Measurements from ENCODE around the gene OGT.
"Not testable (repeated sequence)": the region's sequence is repeated elsewhere in the genome, so short reads cannot be mapped to it uniquely, and the experiment has no call there.

OGT gene

GRCh38 chrX:71542411-71542810 lies 9.5 kb downstream of the OGT start:
- Histone ChIP-seq H3K9me3 (ENCODE audit: insufficient read depth, low read depth, low read length) (no peaks in the 10 kb centered on the region), H3K36me3 (ENCODE audit: insufficient read depth, low read depth, low read length) (peaks cover 83% of the 10 kb centered on the region), H3K27ac (ENCODE audit: low read length) (no peak overlapping the region), H3K9ac (ENCODE audit: low read depth, low read length) (no peak overlapping the region), H3K4me1 (ENCODE audit: insufficient read depth, low read length) (no peaks in the 10 kb centered on the region), H3K27me3 (ENCODE audit: insufficient read depth, low read length) (no peaks in the 10 kb centered on the region), H3K4me3 (ENCODE audit: low read length) (no peak overlapping the region)

GRCh38 chrX:71542825-71543224 lies 9.9 kb downstream of the OGT start:
- peaks cover 84% of the 10 kb centered on the region for H3K36me3 ChIP-seq (ENCODE audit: insufficient read depth, low read depth, low read length)
- H3K4me1 ChIP-seq (ENCODE audit: insufficient read depth, low read length), result no peaks in the 10 kb centered on the region
- no peaks in the 10 kb centered on the region for H3K9me3 ChIP-seq (ENCODE audit: insufficient read depth, low read depth, low read length)
- H3K27ac ChIP-seq (ENCODE audit: low read length), result no peak overlapping the region
- no peak overlapping the region for H3K9ac ChIP-seq (ENCODE audit: low read depth, low read length)
- no peak overlapping the region for H3K4me3 ChIP-seq (ENCODE audit: low read length)
- H3K27me3 ChIP-seq (ENCODE audit: insufficient read depth, low read length), result no peaks in the 10 kb centered on the region

GRCh38 chrX:71543316-71543715 lies 10.4 kb downstream of the OGT start:
- no peak overlapping the region for H3K9ac ChIP-seq (ENCODE audit: low read depth, low read length)
- H3K9me3 ChIP-seq (ENCODE audit: insufficient read depth, low read depth, low read length), result no peaks in the 10 kb centered on the region
- peaks cover 84% of the 10 kb centered on the region for H3K36me3 ChIP-seq (ENCODE audit: insufficient read depth, low read depth, low read length)
- H3K4me3 ChIP-seq (ENCODE audit: low read length), result no peak overlapping the region
- no peaks in the 10 kb centered on the region for H3K27me3 ChIP-seq (ENCODE audit: insufficient read depth, low read length)
- no peaks in the 10 kb centered on the region for H3K4me1 ChIP-seq (ENCODE audit: insufficient read depth, low read length)
- H3K27ac ChIP-seq (ENCODE audit: low read length), result no peak overlapping the region

- Histone ChIP-seq H3K27me3 (ENCODE audit: insufficient read depth, low read length) (no peaks in the 10 kb centered on the region), H3K27ac (ENCODE audit: low read length) (no peak overlapping the region)
Observed at GRCh38 chrX:71545364-71545763, 12.5 kb downstream of the OGT start.

GRCh38 chrX:71546879-71547278 lies 14.0 kb downstream of the OGT start:
- Histone ChIP-seq H3K4me1 (ENCODE audit: insufficient read depth, low read length) (no peaks in the 10 kb centered on the region), H3K9me3 (ENCODE audit: insufficient read depth, low read depth, low read length) (no peaks in the 10 kb centered on the region), H3K36me3 (ENCODE audit: insufficient read depth, low read depth, low read length) (peaks cover 83% of the 10 kb centered on the region), H3K4me3 (ENCODE audit: low read length) (no peak overlapping the region), H3K27me3 (ENCODE audit: insufficient read depth, low read length) (no peaks in the 10 kb centered on the region), H3K9ac (ENCODE audit: low read depth, low read length) (no peak overlapping the region), H3K27ac (ENCODE audit: low read length) (no peak overlapping the region)

More at GRCh38 chrX:71545364-71545763, 12.5 kb downstream of the OGT start:
- H3K36me3 ChIP-seq (ENCODE audit: insufficient read depth, low read depth, low read length), result peaks cover 84% of the 10 kb centered on the region
- H3K9me3 ChIP-seq (ENCODE audit: insufficient read depth, low read depth, low read length), result no peaks in the 10 kb centered on the region
- H3K4me3 ChIP-seq (ENCODE audit: low read length), result no peak overlapping the region
- H3K4me1 ChIP-seq (ENCODE audit: insufficient read depth, low read length), result no peaks in the 10 kb centered on the region
- no peak overlapping the region for H3K9ac ChIP-seq (ENCODE audit: low read depth, low read length)

- Histone ChIP-seq H3K4me3 (ENCODE audit: low read length) (no peak overlapping the region), H3K27ac (ENCODE audit: low read length) (no peak overlapping the region), H3K27me3 (ENCODE audit: insufficient read depth, low read length) (no peaks in the 10 kb centered on the region), H3K9me3 (ENCODE audit: insufficient read depth, low read depth, low read length) (no peaks in the 10 kb centered on the region), H3K36me3 (ENCODE audit: insufficient read depth, low read depth, low read length) (peaks cover 82% of the 10 kb centered on the region), H3K4me1 (ENCODE audit: insufficient read depth, low read length) (no peaks in the 10 kb centered on the region), H3K9ac (ENCODE audit: low read depth, low read length) (no peak overlapping the region)
Observed at GRCh38 chrX:71547339-71547738, 14.4 kb downstream of the OGT start.

GRCh38 chrX:71549986-71550385 lies 17.1 kb downstream of the OGT start:
- Histone ChIP-seq H3K9ac (ENCODE audit: low read depth, low read length) (no peak overlapping the region), H3K4me1 (ENCODE audit: insufficient read depth, low read length) (no peaks in the 10 kb centered on the region), H3K4me3 (ENCODE audit: low read length) (no peak overlapping the region), H3K36me3 (ENCODE audit: insufficient read depth, low read depth, low read length) (peaks cover 84% of the 10 kb centered on the region), H3K27ac (ENCODE audit: low read length) (no peak overlapping the region), H3K9me3 (ENCODE audit: insufficient read depth, low read depth, low read length) (no peaks in the 10 kb centered on the region), H3K27me3 (ENCODE audit: insufficient read depth, low read length) (no peaks in the 10 kb centered on the region)

- Histone ChIP-seq H3K4me3 (ENCODE audit: low read length) (no peak overlapping the region), H3K36me3 (ENCODE audit: insufficient read depth, low read depth, low read length) (peaks cover 84% of the 10 kb centered on the region), H3K27me3 (ENCODE audit: insufficient read depth, low read length) (no peaks in the 10 kb centered on the region), H3K4me1 (ENCODE audit: insufficient read depth, low read length) (no peaks in the 10 kb centered on the region), H3K9me3 (ENCODE audit: insufficient read depth, low read depth, low read length) (no peaks in the 10 kb centered on the region), H3K9ac (ENCODE audit: low read depth, low read length) (no peak overlapping the region), H3K27ac (ENCODE audit: low read length) (no peak overlapping the region)
Observed at GRCh38 chrX:71550578-71550977, 17.7 kb downstream of the OGT start.

- H3K27me3 ChIP-seq (ENCODE audit: insufficient read depth, low read length), result no peaks in the 10 kb centered on the region
Observed at GRCh38 chrX:71556036-71556435, 23.1 kb downstream of the OGT start.

GRCh38 chrX:71558920-71559319 lies 26.0 kb downstream of the OGT start:
- H3K9me3 ChIP-seq (ENCODE audit: insufficient read depth, low read depth, low read length), result no peaks in the 10 kb centered on the region
- no peak overlapping the region for H3K27ac ChIP-seq (ENCODE audit: low read length)
- no peak overlapping the region for H3K4me3 ChIP-seq (ENCODE audit: low read length)
- H3K4me1 ChIP-seq (ENCODE audit: insufficient read depth, low read length), result no peaks in the 10 kb centered on the region
- H3K9ac ChIP-seq (ENCODE audit: low read depth, low read length), result no peak overlapping the region
- no peaks in the 10 kb centered on the region for H3K27me3 ChIP-seq (ENCODE audit: insufficient read depth, low read length)
- H3K36me3 ChIP-seq (ENCODE audit: insufficient read depth, low read depth, low read length), result peaks cover 99% of the 10 kb centered on the region

More at GRCh38 chrX:71556036-71556435, 23.1 kb downstream of the OGT start:
- Histone ChIP-seq H3K4me1 (ENCODE audit: insufficient read depth, low read length) (no peaks in the 10 kb centered on the region), H3K36me3 (ENCODE audit: insufficient read depth, low read depth, low read length) (peaks cover 86% of the 10 kb centered on the region), H3K27ac (ENCODE audit: low read length) (no peak overlapping the region), H3K9me3 (ENCODE audit: insufficient read depth, low read depth, low read length) (no peaks in the 10 kb centered on the region), H3K4me3 (ENCODE audit: low read length) (no peak overlapping the region), H3K9ac (ENCODE audit: low read depth, low read length) (no peak overlapping the region)

- peaks cover 99% of the 10 kb centered on the region for H3K36me3 ChIP-seq (ENCODE audit: insufficient read depth, low read depth, low read length)
- H3K4me1 ChIP-seq (ENCODE audit: insufficient read depth, low read length); H3K27me3 ChIP-seq (ENCODE audit: insufficient read depth, low read length); H3K27ac ChIP-seq (ENCODE audit: low read length); H3K9me3 ChIP-seq (ENCODE audit: insufficient read depth, low read depth, low read length); H3K4me3 ChIP-seq (ENCODE audit: low read length); H3K9ac ChIP-seq (ENCODE audit: low read depth, low read length): not testable (repeated sequence)
Observed at GRCh38 chrX:71559773-71560172, 26.9 kb downstream of the OGT start.

- no peaks in the 10 kb centered on the region for H3K9me3 ChIP-seq (ENCODE audit: insufficient read depth, low read depth, low read length)
- H3K36me3 ChIP-seq (ENCODE audit: insufficient read depth, low read depth, low read length), result peaks cover 94% of the 10 kb centered on the region
- H3K4me3 ChIP-seq (ENCODE audit: low read length), result no peak overlapping the region
- H3K27ac ChIP-seq (ENCODE audit: low read length), result no peak overlapping the region
- no peak overlapping the region for H3K9ac ChIP-seq (ENCODE audit: low read depth, low read length)
- no peaks in the 10 kb centered on the region for H3K4me1 ChIP-seq (ENCODE audit: insufficient read depth, low read length)
- H3K27me3 ChIP-seq (ENCODE audit: insufficient read depth, low read length), result no peaks in the 10 kb centered on the region
Observed at GRCh38 chrX:71563921-71564320, 31.0 kb downstream of the OGT start.

Data from iPS-20b (cell line).